Prostate gland (tissue), 2 donors: Measurements from ENCODE around the gene TNNI3K. TPM values are rescaled to one million over a fixed set of nuclear protein-coding genes. Genes with fewer than 3 reads are reported as not detected.

Experiments used
- DNase-seq: peaks from one replicate; pipeline ENCODE4 v3.0.0-alpha.2; 2019; ENCODE audit warnings: low spot score
- H3K27ac ChIP-seq, 2 donors: fragments of 200-600 bp; sonication (generic); 2 replicates each; pipeline ENCODE4 v1.5.1; 2017 to 2019
- H3K27me3 ChIP-seq: fragments of 200-600 bp; sonication (generic); replicated peaks from 2 replicates; pipeline ENCODE4 v1.5.1; 2019; ENCODE audit not compliant: insufficient read depth
- H3K36me3 ChIP-seq, 2 donors: fragments of 200-600 bp; sonication (generic); 1 replicate in 1 of 2; 2 replicates in 1 of 2; pipeline versions ENCODE4 v1.5.1 to v1.8.1; 2017 to 2019
- H3K4me1 ChIP-seq: fragments of 200-600 bp; sonication (generic); replicated peaks from 2 replicates; pipeline ENCODE4 v1.5.1; 2019
- H3K4me3 ChIP-seq, 2 donors: fragments of 200-600 bp; sonication (generic); 2 replicates each; pipeline ENCODE4 v1.5.1; 2017 to 2019
- H3K9me3 ChIP-seq: fragments of 200-600 bp; sonication (generic); 2 replicates; pipeline ENCODE4 v1.5.1; 2017
- CTCF ChIP-seq, 4 experiments: fragments of 200-600 bp in 2 of 4; fragments of 450-650 bp in 2 of 4; sonication (generic) in 2 of 4; IDR thresholded peaks; 1 replicate in 3 of 4; 2 replicates in 1 of 4; pipeline ENCODE4 v1.5.1; 2016 to 2019; ENCODE audit warnings: antibody characterized with exemption in 4 of 4, mild to moderate bottlenecking in 2 of 4, moderate library complexity in 2 of 4
- POLR2A ChIP-seq: fragments of 450-650 bp; IDR thresholded peaks from one replicate; pipeline ENCODE4 v1.6.1; 2016; ENCODE audit warnings: antibody characterized with exemption, mild to moderate bottlenecking
- POLR2AphosphoS5 ChIP-seq: sonication (generic); formaldehyde crosslinking; IDR thresholded peaks from one replicate; pipeline ENCODE4 v1.6.1; 2017; ENCODE audit warnings: antibody characterized with exemption
- WGBS: methylation state at CpG from one replicate; pipeline ENCODE4 v1.1.5; 2018; 5-methylcytosine and 5-hydroxymethylcytosine counted together
- intact Hi-C: fragments of 100-400 bp; cut with DNase I; formaldehyde crosslinking; loops from one replicate; pipeline ENCODE4 v1.14.2; 2022
- total RNA-seq, 2 donors: library from RNA; depleted of rRNA; stranded (reverse); fragments of >200 nt; gene quantifications; one replicate each; pipeline ENCODE4 v1.1.0, GENCODE V29; 2016

The TNNI3K gene
- total RNA-seq, 2 donors from 2014 or later = not detected

- Histone ChIP-seq H3K36me3 (no peaks in the 10 kb centered on the region), H3K9me3 (no peaks in the 10 kb centered on the region)
- 75% methylated on average over 3 of the region's 3 CpGs for WGBS
These were observed 1.3 kb downstream of the TNNI3K start for GRCh38 chr1:74236440-74236839.

GRCh38 chr1:74237035-74237434, 1.8 kb downstream of the TNNI3K start:
- intact Hi-C loops = no loop called here
- H3K27ac ChIP-seq = no peak overlapping the region
- DNase-seq = no peak
- H3K4me3 ChIP-seq = no peak overlapping the region
- H3K27me3 ChIP-seq = no peaks in the 10 kb centered on the region
- TF ChIP-seq POLR2AphosphoS5 = no peak
- TF ChIP-seq CTCF (IDR thresholded peaks at IDR 0.05) = no peak
- TF ChIP-seq POLR2A = no peak
- no peaks in the 10 kb centered on the region for H3K9me3 ChIP-seq
- 72% methylated on average over 1 of the region's 1 CpG for WGBS
- H3K36me3 ChIP-seq = no peaks in the 10 kb centered on the region
- no peaks in the 10 kb centered on the region for H3K4me1 ChIP-seq

More at GRCh38 chr1:74236440-74236839, 1.3 kb downstream of the TNNI3K start:
- no peak for DNase-seq
- no peak overlapping the region for H3K27ac ChIP-seq
- no peaks in the 10 kb centered on the region for H3K27me3 ChIP-seq
- H3K4me3 ChIP-seq = no peak overlapping the region
- intact Hi-C loops = no loop called here
- H3K4me1 ChIP-seq = no peaks in the 10 kb centered on the region
- TF ChIP-seq CTCF (IDR thresholded peaks at IDR 0.05) = no peak
- TF ChIP-seq POLR2AphosphoS5 = no peak
- TF ChIP-seq POLR2A = no peak

- Histone ChIP-seq H3K27me3 (no peaks in the 10 kb centered on the region), H3K36me3 (no peaks in the 10 kb centered on the region), H3K9me3 (no peaks in the 10 kb centered on the region), H3K4me3 (no peak overlapping the region), H3K27ac (no peak overlapping the region), H3K4me1 (no peaks in the 10 kb centered on the region)
- intact Hi-C loops = no loop called here
- DNase-seq = no peak
- TF ChIP-seq POLR2A (no peak), CTCF (IDR thresholded peaks at IDR 0.05) (no peak), POLR2AphosphoS5 (no peak)
- WGBS = 93% methylated on average over 4 of the region's 4 CpGs
These were observed 2.6 kb downstream of the TNNI3K start for GRCh38 chr1:74237787-74238186.

GRCh38 chr1:74245168-74245772, 10.1 kb downstream of the TNNI3K start:
- H3K27ac ChIP-seq = no peak overlapping the region
- intact Hi-C loops = no loop called here
- no peaks in the 10 kb centered on the region for H3K27me3 ChIP-seq
- TF ChIP-seq CTCF (IDR thresholded peaks at IDR 0.05) (no peak), POLR2A (no peak)
- no peaks in the 10 kb centered on the region for H3K4me1 ChIP-seq
- DNase-seq = no peak
- WGBS = 9% methylated on average over 2 of the region's 2 CpGs
- no peaks in the 10 kb centered on the region for H3K9me3 ChIP-seq
- no peak overlapping the region for H3K4me3 ChIP-seq
- H3K36me3 ChIP-seq = no peaks in the 10 kb centered on the region

GRCh38 chr1:74246315-74246714, 11.1 kb downstream of the TNNI3K start:
- no peak for DNase-seq
- Histone ChIP-seq H3K27ac (no peak overlapping the region), H3K4me1 (no peaks in the 10 kb centered on the region), H3K4me3 (no peak overlapping the region), H3K27me3 (no peaks in the 10 kb centered on the region), H3K36me3 (no peaks in the 10 kb centered on the region), H3K9me3 (no peaks in the 10 kb centered on the region)
- 51% methylated on average over 2 of the region's 2 CpGs for WGBS
- intact Hi-C loops = no loop called here
- TF ChIP-seq POLR2AphosphoS5 (no peak), POLR2A (no peak), CTCF (IDR thresholded peaks at IDR 0.05) (no peak)
